DOHH2 (cell line): ENCODE measurements around the gene PDE6B.

ENCODE experiments used
- H3F3A ChIP-seq: fragments of 200-600 bp; sonication (generic), shearing (Covaris generic); 2 replicates; pipeline ENCODE4 v1.6.0; 2016; ENCODE audit warnings: antibody characterized with exemption, mild to moderate bottlenecking; ENCODE audit not compliant: control insufficient read depth, insufficient read depth
- H3K27ac ChIP-seq: fragments of 200-600 bp; sonication (generic); 2 replicates; pipeline ENCODE4 v1.5.1; 2014; ENCODE audit warnings: low read depth, mild to moderate bottlenecking, low read length, moderate library complexity
- H3K27me3 ChIP-seq: fragments of 200-600 bp; sonication (generic); 2 replicates; pipeline ENCODE4 v1.6.1; 2014; ENCODE audit warnings: mild to moderate bottlenecking, low read length, mixed read lengths; ENCODE audit not compliant: control insufficient read depth
- H3K36me3 ChIP-seq: fragments of 200-600 bp; sonication (generic); 2 replicates; pipeline ENCODE4 v1.6.1; 2014; ENCODE audit warnings: mild to moderate bottlenecking, low read length, moderate library complexity, mixed read lengths; ENCODE audit not compliant: control insufficient read depth
- H3K4me1 ChIP-seq: fragments of 200-600 bp; sonication (generic); 2 replicates; pipeline ENCODE4 v1.6.1; 2014; ENCODE audit warnings: mild to moderate bottlenecking, low read length, mixed read lengths; ENCODE audit not compliant: control insufficient read depth
- H3K4me2 ChIP-seq: fragments of 200-600 bp; sonication (generic); 2 replicates; pipeline ENCODE4 v1.6.0; 2014; ENCODE audit warnings: mild to moderate bottlenecking, low read length, moderate library complexity
- H3K4me3 ChIP-seq: fragments of 200-600 bp; sonication (generic); 2 replicates; pipeline ENCODE4 v1.5.1; 2014; ENCODE audit warnings: mild to moderate bottlenecking, low read length, mixed read lengths
- H3K79me2 ChIP-seq: fragments of 200-600 bp; sonication (generic); 2 replicates; pipeline ENCODE4 v1.6.1; 2014; ENCODE audit warnings: mild to moderate bottlenecking, low read length, mixed read lengths; ENCODE audit not compliant: control insufficient read depth
- H3K9me2 ChIP-seq: fragments of 200-600 bp; sonication (generic); replicated peaks from 2 replicates; pipeline ENCODE4 v1.6.1; 2014; ENCODE audit warnings: mild to moderate bottlenecking, low read length, mixed read lengths; ENCODE audit not compliant: control insufficient read depth
- H3K9me3 ChIP-seq: fragments of 200-600 bp; sonication (generic); 2 replicates; pipeline ENCODE4 v1.6.1; 2014; ENCODE audit warnings: antibody characterized with exemption, low read length, mixed read lengths; ENCODE audit not compliant: control insufficient read depth, insufficient read depth
- H4K20me1 ChIP-seq: fragments of 200-600 bp; sonication (generic); 2 replicates; pipeline ENCODE4 v1.6.0; 2014; ENCODE audit warnings: low read depth, mild to moderate bottlenecking, antibody characterized with exemption, low read length, moderate library complexity; ENCODE audit not compliant: control insufficient read depth, insufficient read depth
- EZH2phosphoT487 ChIP-seq: fragments of 200-600 bp; sonication (generic); IDR thresholded peaks from 2 replicates; pipeline ENCODE4 v1.6.1; 2017; ENCODE audit warnings: borderline replicate concordance, mild to moderate bottlenecking, antibody characterized with exemption, low read length, moderate library complexity, mixed read lengths
- TF ChIP-seq, protein P1 (sequence below): fragments of 200-600 bp; sonication (generic); IDR thresholded peaks from one replicate; pipeline ENCODE4 v1.5.1; 2014; ENCODE audit warnings: antibody characterized with exemption, mild to moderate bottlenecking, low read depth, low read length; ENCODE audit not compliant: poor library complexity, severe bottlenecking

The PDE6B gene

GRCh38 chr4:699816-700580, 74.6 kb downstream of the PDE6B start:
- H3K9me2 ChIP-seq: no peaks in the 10 kb centered on the region
- H3K9me3 ChIP-seq: no peaks in the 10 kb centered on the region
- peak overlapping the region; percentile 69 for H3K4me3 ChIP-seq
- peaks cover 7% of the 10 kb centered on the region; the same call in 1 of the 2 replicates for H3F3A ChIP-seq
- H4K20me1 ChIP-seq: no peaks in the 10 kb centered on the region
- no peaks in the 10 kb centered on the region for H3K27me3 ChIP-seq
- H3K4me2 ChIP-seq: peak overlapping the region; percentile 90
- H3K36me3 ChIP-seq: no peaks in the 10 kb centered on the region
- H3K27ac ChIP-seq: peak overlapping the region; percentile 92
- peaks cover 51% of the 10 kb centered on the region for H3K4me1 ChIP-seq
- TF ChIP-seq, protein P1, sequence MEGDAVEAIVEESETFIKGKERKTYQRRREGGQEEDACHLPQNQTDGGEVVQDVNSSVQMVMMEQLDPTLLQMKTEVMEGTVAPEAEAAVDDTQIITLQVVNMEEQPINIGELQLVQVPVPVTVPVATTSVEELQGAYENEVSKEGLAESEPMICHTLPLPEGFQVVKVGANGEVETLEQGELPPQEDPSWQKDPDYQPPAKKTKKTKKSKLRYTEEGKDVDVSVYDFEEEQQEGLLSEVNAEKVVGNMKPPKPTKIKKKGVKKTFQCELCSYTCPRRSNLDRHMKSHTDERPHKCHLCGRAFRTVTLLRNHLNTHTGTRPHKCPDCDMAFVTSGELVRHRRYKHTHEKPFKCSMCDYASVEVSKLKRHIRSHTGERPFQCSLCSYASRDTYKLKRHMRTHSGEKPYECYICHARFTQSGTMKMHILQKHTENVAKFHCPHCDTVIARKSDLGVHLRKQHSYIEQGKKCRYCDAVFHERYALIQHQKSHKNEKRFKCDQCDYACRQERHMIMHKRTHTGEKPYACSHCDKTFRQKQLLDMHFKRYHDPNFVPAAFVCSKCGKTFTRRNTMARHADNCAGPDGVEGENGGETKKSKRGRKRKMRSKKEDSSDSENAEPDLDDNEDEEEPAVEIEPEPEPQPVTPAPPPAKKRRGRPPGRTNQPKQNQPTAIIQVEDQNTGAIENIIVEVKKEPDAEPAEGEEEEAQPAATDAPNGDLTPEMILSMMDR: no peak
- no peak for TF ChIP-seq EZH2phosphoT487
- no peaks in the 10 kb centered on the region for H3K79me2 ChIP-seq

GRCh38 chr4:700587-701264, 75.4 kb downstream of the PDE6B start:
- peaks cover 1% of the 10 kb centered on the region for H3K79me2 ChIP-seq
- peaks cover 55% of the 10 kb centered on the region for H3K4me1 ChIP-seq
- TF ChIP-seq, protein P1: no peak
- no peak for TF ChIP-seq EZH2phosphoT487
- H3K27me3 ChIP-seq: no peaks in the 10 kb centered on the region
- no peaks in the 10 kb centered on the region for H4K20me1 ChIP-seq
- H3K4me2 ChIP-seq: peak overlapping the region; percentile 90
- H3K9me2 ChIP-seq: no peaks in the 10 kb centered on the region
- peaks cover 7% of the 10 kb centered on the region; the same call in 1 of the 2 replicates for H3F3A ChIP-seq
- H3K27ac ChIP-seq: peak overlapping the region; percentile 92
- peaks cover under 1% of the 10 kb centered on the region for H3K36me3 ChIP-seq
- no peaks in the 10 kb centered on the region for H3K9me3 ChIP-seq
- H3K4me3 ChIP-seq: peak overlapping the region; percentile 69; the same call in 1 of the 2 replicates

GRCh38 chr4:702618-703048, 77.3 kb downstream of the PDE6B start:
- Histone ChIP-seq H4K20me1 (no peaks in the 10 kb centered on the region), H3K79me2 (peaks cover 20% of the 10 kb centered on the region), H3K4me2 (no peak overlapping the region), H3K36me3 (peaks cover 5% of the 10 kb centered on the region), H3F3A (peaks cover 4% of the 10 kb centered on the region; the same call in 1 of the 2 replicates), H3K9me2 (no peaks in the 10 kb centered on the region), H3K27me3 (no peaks in the 10 kb centered on the region), H3K4me1 (peaks cover 51% of the 10 kb centered on the region), H3K27ac (no peak overlapping the region), H3K4me3 (no peak overlapping the region), H3K9me3 (no peaks in the 10 kb centered on the region)
- TF ChIP-seq EZH2phosphoT487: no peak
- TF ChIP-seq, protein P1: no peak
